Hindlimb muscle (tissue), 1 donor: ENCODE measurements around the gene HOXD3. TPM values are rescaled to one million over a fixed set of nuclear protein-coding genes. Genes with fewer than 3 reads are reported as not detected.

Experiments used
- DNase-seq: peaks from one replicate; pipeline ENCODE4 v3.0.0-alpha.2; 2013
- polyA plus RNA-seq: library from polyadenylated mRNA; unstranded; fragments of 120-200 nt; gene quantifications from one replicate; pipeline ENCODE4 v1.2.1, GENCODE V29; 2013; ENCODE audit not compliant: insufficient read length

Gene HOXD3
- polyA plus RNA-seq, 1 donor: 3.4 TPM

DNA sequence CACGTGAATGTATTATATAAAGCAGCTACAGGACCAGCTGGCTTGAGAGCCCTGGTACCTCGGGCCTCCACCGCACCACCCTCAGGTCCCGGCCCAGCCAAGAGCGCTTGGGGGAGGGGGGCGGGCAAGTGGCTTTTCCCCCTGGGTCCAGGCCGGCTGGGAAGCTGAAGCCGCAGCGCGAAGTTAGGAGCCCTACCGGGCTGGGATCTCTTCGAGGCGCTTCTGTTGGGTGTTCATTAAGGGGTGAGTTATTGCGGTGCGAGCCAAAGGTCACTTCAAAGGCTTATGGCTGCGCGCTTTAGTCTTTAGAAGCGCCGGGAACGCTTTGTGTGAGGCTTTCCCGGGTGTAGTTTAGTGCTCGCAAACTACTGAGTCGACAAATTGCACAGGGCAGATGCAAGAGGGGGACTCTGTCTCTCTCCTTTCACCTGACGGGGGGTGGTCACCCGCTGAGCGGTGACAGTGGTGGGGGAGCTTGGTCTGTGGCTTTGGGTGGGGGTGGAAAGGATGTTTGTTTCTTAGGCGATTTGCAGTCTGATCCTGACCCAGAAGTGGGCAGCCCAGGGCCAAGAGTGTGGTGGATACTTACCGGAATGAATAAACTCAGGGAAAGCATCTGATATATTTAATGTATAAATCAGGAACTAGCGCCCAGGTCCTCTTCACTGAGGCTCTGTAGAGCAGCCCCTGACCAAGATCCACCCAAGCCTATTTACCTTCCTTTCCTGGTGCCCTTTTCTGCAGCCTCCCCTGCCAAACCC lies 6.0 kb downstream of the HOXD3 start:
- DNase-seq: no peak

DNA sequence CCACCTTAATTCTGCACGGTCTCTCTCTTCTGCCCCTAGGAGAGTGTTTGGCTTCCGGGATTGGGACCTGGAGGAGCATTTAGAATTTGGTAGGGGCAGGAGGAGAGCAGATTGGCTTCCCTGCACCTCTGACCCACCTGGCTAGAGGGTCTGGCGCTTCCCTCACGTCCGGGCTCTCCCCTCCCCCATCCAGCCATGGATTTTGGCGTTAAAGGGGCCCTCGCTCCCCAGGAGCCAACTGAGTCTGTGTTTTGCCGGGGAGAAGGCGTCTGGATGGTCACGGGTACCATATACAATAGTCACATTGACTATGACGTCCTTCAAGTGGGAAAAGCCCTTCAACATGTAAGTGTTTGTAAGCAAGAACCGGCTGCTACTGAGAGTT lies 6.6 kb downstream of the HOXD3 start:
- DNase-seq: no peak

DNA sequence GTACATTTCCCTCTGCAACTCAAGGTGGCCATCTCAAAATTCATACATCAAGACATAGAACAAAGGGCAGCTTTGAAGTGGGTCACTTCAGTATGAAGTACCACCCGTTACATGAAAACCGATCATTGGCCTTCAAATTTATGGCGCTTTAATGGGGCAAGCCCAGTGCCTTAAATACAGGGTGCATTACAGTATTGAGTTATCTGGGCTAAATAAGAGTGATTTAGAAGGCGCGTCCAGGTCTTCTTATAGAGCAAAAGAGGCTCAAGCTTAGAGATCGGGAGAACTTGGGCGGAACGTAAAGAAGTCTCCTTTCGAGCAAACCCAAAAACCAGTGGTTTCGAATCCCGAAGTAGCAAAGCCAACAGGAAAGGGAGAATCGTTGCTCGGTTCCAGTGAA lies 7.1 kb downstream of the HOXD3 start:
- DNase-seq: no peak

DNA sequence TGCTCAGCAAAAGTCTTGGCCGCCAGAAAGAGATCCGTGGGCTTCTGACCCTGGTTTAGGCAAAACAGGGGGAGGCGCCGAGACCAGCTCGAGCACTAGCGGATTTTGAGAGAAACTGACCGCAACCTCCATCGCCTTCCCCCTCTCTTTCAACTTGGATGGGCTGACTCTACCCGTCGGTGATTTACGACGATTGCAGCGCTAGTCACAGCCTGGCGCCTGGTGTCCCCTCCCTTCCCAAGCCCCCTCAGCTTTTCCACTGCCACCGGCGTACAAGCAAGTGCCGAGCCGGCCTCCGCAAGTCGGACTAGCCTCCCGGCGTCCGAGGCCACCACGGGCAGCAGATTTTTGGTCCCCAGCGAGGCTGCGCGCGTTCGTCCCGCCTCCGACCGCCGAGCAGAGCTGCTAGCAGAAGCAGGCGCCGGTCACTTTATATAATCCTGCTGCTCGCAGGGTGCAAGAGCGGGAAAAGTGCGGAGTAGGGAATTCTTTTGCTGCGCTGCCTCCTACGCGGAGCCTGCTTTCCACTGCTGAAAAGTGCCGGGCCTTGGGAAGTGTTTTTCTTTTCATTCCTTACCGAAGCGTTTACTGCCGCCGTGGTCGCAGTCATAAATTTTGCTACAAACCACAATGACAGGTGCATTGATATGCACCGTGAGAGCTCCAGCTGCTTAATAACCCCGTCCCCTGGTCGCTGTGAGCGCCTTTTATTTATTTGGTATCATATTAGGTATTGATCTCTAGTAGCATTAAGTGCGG lies 7.7 kb downstream of the HOXD3 start:
- no peak for DNase-seq

DNA sequence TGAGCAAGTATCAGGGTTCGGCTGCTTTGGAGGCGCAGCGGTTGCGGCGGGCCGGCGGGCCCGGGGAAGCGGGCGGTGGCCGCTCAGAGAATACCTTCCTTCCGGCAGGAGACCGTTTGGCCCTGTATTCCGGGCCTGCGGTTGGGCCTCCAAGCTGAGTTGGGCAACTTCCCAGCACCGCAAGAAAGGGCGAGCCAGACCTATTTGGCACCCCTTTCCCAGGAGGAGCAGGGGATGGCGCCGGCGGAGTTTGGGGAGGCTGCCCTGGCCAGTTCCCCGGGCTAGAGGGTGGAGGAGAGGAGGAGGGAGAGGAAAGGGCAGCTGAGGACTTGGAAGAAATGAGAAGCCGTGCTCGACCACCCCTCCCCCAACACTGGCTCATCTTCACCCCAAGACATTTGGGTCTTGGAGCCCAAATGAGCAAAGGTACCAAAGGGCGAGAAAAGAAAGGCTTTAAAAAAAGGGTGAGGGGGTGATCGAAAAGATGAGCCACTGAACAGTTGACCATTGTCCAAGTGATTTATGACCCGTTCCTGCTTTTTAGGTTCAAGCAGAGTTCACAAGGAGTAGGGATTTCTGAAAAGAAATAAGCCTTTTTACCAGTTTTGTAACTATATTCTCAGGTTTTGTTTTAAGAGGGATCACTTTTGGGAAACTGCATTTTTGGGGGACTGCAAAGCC lies 8.4 kb downstream of the HOXD3 start:
- no peak for DNase-seq

DNA sequence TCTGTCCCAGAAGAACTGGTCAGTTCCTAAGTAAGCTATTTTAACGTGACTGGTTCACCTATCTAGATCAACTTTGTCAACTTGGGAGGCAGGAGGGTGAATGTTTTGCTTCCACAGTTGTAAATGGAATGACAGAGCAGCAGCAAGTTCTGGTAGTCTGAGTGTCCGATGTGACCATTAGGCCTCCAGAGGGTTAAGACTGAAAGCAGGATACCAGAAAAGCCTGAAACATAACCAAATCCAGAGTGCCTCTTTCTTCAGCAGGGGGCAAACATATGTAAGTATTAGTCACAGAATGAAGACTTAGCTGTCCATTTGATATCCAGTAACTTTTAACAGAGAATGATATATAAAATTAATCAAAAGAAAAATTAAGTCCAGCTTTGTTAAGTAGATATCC lies 9.2 kb downstream of the HOXD3 start:
- no peak for DNase-seq

DNA sequence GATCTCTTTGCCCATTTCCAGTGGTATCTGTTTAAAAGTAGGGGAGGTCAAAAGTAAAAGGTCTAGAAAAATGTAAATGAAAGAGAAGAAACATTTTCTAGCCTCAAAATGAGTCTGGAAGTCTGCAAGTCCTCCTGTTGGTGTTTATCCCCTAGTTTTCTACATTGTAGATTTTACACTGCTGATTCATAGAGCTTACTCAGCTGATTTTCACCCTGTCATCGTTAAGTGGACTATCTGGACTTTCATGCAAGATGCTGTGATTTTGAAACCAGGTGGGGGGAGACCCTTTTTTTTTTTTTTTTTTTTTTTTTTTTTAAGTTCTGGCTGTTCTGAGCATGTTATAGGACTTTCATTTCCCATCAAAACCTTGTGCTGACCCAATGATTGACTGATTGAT lies 10.3 kb downstream of the HOXD3 start:
- no peak for DNase-seq

DNA sequence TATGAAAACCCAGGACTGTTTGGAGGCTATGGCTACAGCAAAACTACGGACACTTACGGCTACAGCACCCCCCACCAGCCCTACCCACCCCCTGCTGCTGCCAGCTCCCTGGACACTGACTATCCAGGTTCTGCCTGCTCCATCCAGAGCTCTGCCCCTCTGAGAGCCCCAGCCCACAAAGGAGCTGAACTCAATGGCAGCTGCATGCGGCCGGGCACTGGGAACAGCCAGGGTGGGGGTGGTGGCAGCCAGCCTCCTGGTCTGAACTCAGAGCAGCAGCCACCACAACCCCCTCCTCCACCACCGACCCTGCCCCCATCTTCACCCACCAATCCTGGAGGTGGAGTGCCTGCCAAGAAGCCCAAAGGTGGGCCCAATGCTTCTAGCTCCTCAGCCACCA lies 12.1 kb downstream of the HOXD3 start:
- DNase-seq: no peak

DNA sequence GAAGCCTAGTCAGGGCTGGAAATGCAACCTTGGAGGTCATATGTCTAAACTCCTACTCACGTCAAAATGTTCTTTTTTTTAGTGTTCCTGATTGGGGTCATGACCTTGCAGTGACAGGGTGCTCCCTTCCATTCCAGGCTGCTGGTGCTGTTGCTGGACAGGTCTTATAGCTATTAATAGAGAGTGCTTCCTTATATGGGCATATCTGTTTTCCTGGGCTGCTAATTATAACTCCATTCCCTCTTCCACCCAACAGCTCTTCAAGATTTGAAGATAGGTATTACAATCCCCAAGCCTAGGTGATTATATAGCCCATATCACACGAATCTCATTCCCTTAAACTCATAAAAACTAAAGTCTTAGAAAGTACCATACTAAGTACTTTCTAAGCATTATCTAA lies 12.6 kb downstream of the HOXD3 start:
- DNase-seq: no peak

DNA sequence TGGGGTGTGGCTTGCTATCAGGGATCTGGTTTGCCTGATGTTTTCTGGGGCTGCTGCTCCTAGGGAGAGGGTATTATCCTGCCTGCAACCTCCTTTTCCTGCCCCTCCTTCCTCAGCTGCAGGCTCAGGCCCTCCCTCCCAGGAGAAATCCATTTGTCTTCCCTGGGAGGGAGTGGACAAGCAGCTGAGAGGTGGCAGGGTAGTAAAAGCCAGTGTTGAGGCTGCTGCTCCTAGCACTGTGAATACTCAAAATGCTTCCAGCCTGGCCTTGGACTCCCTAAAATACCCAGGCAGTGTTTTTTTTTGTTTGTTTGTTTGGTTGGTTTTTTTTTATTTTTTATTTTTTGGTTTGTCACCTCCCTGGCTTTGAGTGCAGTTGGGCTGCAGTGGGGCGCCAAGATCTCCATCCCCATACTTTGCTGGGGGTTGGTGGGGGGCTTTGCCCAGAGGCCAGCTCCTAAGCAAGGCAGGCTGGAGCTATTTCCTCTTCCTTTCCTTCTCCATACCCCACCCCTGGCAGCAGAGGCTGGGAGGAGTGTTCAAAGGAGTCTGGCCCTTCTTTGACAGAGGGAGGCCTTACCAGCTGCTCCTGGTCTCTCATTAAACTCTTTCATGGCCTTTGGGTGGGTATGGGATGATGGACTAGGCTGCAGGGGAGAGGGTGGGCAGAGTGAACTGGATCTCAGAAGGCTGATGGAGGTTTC lies 13.6 kb downstream of the HOXD3 start:
- no peak for DNase-seq

DNA sequence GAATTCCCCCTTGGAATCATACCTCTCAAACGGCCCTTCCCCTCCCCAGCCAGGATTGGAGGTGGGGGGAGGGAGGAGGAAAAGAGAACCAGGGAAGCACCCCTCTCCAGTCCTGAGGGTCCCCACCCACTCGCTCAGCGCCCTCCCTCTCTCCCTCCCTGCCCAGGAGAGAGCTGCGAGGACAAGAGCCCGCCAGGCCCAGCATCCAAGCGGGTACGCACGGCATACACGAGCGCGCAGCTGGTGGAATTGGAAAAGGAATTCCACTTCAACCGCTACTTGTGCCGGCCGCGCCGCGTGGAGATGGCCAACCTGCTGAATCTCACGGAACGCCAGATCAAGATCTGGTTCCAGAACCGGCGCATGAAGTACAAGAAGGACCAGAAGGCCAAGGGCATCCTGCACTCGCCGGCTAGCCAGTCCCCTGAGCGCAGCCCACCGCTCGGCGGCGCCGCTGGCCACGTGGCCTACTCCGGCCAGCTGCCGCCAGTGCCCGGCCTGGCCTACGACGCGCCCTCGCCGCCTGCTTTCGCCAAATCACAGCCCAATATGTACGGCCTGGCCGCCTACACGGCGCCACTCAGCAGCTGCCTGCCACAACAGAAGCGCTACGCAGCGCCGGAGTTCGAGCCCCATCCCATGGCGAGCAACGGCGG lies 14.4 kb downstream of the HOXD3 start:
- DNase-seq: no peak

DNA sequence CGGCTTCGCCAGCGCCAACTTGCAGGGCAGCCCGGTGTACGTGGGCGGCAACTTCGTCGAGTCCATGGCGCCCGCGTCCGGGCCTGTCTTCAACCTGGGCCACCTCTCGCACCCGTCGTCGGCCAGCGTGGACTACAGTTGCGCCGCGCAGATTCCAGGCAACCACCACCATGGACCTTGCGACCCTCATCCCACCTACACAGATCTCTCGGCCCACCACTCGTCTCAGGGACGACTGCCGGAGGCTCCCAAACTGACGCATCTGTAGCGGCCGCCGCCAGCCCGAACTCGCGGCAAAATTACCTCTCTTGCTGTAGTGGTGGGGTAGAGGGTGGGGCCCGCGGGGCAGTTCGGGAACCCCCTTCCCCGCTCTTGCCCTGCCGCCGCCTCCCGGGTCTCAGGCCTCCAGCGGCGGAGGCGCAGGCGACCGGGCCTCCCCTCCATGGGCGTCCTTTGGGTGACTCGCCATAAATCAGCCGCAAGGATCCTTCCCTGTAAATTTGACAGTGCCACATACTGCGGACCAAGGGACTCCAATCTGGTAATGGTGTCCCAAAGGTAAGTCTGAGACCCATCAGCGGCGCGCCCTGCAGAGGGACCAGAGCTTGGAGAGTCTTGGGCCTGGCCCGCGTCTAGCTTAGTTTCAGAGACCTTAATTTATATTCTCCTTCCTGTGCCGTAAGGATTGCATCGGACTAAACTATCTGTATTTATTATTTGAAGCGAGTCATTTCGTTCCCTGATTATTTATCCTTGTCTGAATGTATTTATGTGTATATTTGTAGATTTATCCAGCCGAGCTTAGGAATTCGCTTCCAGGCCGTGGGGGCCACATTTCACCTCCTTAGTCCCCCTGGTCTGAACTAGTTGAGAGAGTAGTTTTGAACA lies 15.1 kb downstream of the HOXD3 start:
- no peak for DNase-seq

DNA sequence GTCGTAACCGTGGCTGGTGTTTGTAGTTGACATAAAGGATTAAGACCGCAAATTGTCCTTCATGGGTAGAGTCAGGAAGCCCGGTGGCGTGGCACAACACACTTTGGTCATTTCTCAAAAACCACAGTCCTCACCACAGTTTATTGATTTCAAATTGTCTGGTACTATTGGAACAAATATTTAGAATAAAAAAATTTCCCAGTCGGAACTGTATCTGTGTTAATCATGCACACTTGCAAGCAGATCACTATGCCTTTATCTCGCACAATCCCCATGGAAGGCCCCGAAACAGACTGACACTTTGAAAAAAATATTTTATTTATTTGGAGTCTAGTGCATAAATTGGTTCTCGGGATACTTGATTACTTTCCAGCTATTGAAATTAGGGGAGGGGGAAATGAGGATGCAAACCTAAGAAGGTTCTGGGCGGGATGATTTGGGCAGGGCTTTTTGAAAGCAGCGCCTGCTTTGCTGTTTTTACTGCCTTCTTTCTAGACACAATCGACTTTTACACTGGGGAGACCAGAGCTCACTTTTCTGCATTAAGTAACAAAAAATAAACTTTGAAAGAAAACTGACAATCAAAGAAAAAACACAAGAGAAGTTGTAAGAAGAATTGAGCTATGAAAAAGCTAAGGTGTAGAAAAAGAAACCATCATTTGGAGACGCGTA lies 15.9 kb downstream of the HOXD3 start:
- no peak for DNase-seq

DNA sequence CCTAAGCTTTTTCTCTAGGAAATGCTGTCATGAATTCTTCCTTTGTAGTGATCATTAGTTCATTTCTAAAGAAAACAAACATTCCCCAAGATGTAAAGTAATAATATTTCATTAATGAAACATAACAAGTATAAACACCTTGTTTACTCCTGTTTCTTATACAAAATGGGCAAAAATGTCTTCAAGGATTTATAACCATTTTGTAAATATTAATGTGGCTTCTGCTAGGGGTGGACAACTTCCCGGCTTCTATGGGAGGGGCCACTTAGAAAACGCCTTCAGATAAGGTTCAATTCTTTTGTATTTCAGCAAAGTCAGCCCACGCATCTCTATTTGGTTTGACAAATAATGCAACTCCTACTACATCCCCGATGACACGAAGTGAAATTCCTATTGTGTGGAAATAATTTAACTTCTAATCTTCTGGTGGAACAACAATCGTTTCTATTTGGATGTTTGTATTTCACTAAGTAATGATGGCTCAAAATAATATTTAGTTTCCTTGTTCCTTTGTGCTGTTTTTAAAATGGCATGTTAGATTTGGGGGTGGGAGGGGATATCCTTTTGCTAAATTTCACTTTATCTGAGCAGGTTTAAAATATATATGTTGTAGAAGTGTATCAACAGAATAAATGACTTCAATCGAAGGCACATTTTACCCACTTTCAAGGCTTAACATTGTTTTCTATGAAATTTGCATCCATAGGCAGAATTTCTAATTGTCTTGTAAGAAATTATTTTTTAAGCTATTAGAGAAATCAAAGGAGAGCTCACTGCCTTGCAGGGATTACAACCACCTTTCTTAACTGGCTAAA lies 16.7 kb downstream of the HOXD3 start:
- DNase-seq: no peak

DNA sequence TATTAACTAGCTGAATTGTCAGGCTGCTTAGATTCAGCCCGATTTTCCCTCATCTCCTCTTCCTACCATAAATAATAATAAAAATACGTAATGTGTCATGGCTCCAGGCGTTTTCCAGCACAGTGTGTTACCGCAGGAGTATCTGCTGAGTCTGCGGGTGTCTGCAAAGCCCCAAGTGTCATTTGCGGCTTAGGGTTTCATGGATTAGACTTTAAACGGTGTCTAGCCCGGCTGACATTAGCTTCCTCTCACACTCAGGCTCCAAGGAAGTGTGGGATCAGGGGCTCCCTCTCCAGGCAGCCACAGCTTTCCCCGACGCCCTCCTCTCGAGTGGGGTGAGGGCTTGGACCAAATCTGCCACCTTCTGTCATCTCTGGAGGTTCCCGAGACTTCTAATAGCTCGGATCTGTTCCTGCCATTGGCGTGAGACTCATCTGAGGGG lies 17.3 kb downstream of the HOXD3 start:
- DNase-seq: no peak

DNA sequence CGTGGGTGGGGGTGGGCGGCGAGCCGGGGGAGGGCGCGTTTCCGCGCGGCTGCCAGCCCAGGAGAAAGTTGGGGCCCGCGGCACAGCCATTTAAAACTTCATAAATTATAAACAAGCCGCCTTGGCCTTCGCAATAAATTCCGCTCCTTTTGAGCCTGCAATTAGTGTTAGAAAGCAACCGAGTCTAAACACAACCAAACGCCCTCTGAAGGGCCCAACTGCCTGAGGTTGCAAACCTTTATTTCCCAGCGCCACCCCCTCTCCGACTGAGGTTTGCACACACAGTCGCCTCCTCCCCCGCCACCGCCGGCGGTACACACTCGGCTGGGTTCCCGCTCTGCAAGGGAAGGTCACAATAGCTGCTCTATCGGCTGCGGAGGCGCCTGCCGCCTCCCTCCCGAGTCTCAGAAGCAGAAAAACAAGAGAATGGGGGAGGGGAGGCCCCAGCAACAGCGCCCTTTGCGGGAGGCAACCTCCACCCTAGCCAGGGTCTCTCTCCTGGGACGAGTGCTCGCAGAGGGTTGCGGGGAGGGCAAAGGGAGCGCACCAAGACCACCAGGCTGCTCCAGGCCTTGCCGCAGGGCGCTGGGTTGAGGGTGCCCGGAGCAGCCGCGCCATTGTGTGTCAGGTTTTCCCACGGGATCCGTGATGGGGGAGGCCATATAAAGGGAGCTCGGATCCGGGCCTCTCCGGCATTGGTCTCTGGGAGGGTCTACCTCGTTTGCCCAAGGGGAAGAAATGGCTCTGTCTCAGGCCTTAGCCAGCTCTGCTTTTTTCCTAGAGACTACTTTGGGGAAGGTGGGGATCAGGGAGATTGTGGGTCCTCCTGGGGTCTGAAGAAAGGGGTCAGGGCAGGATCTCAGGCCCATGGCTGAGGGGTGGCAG lies 18.0 kb downstream of the HOXD3 start:
- DNase-seq: no peak

DNA sequence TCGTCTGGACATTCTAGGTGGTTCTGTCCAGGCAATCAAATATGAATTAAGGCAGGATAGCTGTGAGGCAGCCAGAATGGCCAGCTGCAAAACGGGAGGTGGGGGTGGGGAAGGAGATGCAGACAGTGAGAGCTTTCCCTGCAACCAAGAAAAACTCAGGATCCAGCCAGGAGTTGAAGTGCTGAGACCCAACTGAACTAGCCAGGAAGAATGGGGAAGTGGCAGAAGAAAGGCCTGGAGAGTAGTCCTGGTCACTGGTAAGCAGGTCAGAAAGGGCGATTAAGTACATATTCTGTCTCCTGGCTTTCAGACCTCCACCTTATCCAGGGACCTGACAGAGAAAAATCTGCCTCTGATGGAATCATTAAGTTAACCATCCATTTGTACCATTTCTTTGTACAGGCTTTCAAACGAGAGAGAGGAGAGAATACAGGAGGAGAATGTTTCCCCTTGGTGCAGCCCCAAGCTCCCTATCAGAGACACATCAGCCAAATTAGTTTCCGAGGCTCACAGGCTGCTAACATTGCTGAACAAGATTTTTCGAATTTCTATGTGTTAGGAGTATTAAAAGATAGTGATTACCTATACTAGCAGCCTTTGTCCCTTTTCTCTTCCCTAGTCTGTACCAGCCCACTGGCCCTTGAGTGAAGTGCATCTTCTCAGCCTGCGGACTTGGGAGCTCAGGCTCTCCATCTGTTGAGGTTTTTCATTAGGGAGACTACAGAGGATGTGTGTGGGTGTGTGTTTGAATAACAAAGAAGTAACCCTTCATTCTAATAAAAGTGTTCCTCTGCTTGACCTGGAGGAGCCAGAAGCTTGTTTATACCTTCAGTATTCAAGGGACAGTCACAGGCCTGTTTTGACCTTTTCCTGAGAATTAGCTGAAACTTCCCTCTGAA lies 18.9 kb downstream of the HOXD3 start:
- DNase-seq: no peak

DNA sequence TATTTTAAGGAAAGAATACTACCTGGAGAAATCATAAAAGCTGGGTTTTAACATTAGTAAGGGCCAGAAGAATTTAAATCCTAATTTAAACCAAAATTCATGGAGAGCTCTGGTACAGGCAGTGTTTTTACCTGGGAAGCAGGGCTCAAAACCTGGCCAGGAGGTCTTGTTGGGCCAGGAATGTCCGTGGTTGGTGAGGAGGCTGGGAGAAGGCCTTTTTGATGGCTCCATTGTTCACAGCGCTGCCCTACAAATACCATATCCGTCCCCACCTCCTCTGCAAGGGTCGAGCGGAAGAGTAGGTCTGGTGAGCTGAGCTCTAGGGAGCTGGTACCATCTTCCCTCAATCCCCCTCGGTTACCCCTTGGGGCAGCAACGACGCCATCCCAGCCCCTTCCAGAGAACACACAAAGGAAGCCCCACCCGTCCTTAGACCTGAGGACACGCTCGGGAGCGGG lies 20.5 kb downstream of the HOXD3 start:
- no peak for DNase-seq
